Keratinocyte (primary cell): ENCODE data around the gene TMEM132D.

Source experiments
- CTCF ChIP-seq, 3 experiments: IDR thresholded peaks in 1 of 3; conservative IDR thresholded peaks in 1 of 3; optimal IDR thresholded peaks in 1 of 3; 2 replicates in 2 of 3; 3 replicates in 1 of 3; pipeline versions ENCODE3 to v1.5.1; 2011; ENCODE audit warnings: low read length in 3 of 3, mild to moderate bottlenecking in 3 of 3, moderate library complexity in 2 of 3, control low read depth in 1 of 3, inconsistent platforms in 1 of 3; ENCODE audit not compliant: insufficient read depth in 2 of 3; ENCODE audit errors: extremely low read depth in 1 of 3
- EZH2 ChIP-seq: IDR thresholded peaks from one replicate; pipeline ENCODE4 v1.6.1; 2012; ENCODE audit warnings: inconsistent platforms, mild to moderate bottlenecking, low read length, moderate library complexity

- TF ChIP-seq EZH2 (no peak), CTCF (optimal IDR thresholded peaks at IDR 0.05 in 1 of 3, IDR thresholded peaks at IDR 0.05 in 1 of 3, conservative IDR thresholded peaks at IDR 0.05 in 1 of 3; ENCODE audit: extremely low read depth in 1 of 3, insufficient read depth in 2 of 3, low read length in 3 of 3) (no peak)
These were observed 463.5 kb downstream of the TMEM132D start for GRCh38 chr12:129440278-129440677.
